NCI-H446 treated with DMSO at 0.1 percent for 48 hours (cell line): ENCODE data around the gene MTX1.
"Not testable (repeated sequence)": the region's sequence is repeated elsewhere in the genome, so short reads cannot be mapped to it uniquely, and the experiment has no call there.

ENCODE experiments used
- DNase-seq: peaks from one replicate; lab custom pipeline; 2025; lab: John Stamatoyannopoulos, UW

The MTX1 gene

GRCh38 chr1:155189926-155190325, 18.6 kb upstream of the MTX1 start:
- DNase-seq = not testable (repeated sequence)

- DNase-seq = no peak
These were observed 16.6 kb upstream of the MTX1 start for GRCh38 chr1:155191904-155192303.

- DNase-seq = no peak
These were observed 15.9 kb upstream of the MTX1 start for GRCh38 chr1:155192346-155193274.

GRCh38 chr1:155193275-155193990, 15.1 kb upstream of the MTX1 start:
- peak; percentile 45 for DNase-seq

GRCh38 chr1:155193991-155194240, 14.6 kb upstream of the MTX1 start:
- not testable (repeated sequence) for DNase-seq

GRCh38 chr1:155195201-155196102, 13.0 kb upstream of the MTX1 start:
- no peak for DNase-seq

GRCh38 chr1:155196103-155196892, 12.2 kb upstream of the MTX1 start:
- no peak for DNase-seq

GRCh38 chr1:155196893-155197638, 11.4 kb upstream of the MTX1 start:
- DNase-seq = no peak

- no peak for DNase-seq
These were observed 10.5 kb upstream of the MTX1 start for GRCh38 chr1:155197901-155198546.

GRCh38 chr1:155198547-155198906, 10.0 kb upstream of the MTX1 start:
- no peak for DNase-seq

- no peak for DNase-seq
These were observed 8.7 kb upstream of the MTX1 start for GRCh38 chr1:155199792-155200191.

GRCh38 chr1:155200920-155201319, 7.6 kb upstream of the MTX1 start:
- DNase-seq = no peak

- DNase-seq = no peak
These were observed 6.3 kb upstream of the MTX1 start for GRCh38 chr1:155202198-155202597.

- no peak for DNase-seq
These were observed 5.6 kb upstream of the MTX1 start for GRCh38 chr1:155202731-155203515.

- DNase-seq = no peak
These were observed 3.5 kb upstream of the MTX1 start for GRCh38 chr1:155205035-155205434.

- DNase-seq = no peak
These were observed 2.4 kb upstream of the MTX1 start for GRCh38 chr1:155205969-155206593.

- peak; percentile 77 for DNase-seq
These were observed 1.3 kb upstream of the MTX1 start for GRCh38 chr1:155206891-155207805.
